ENCODE data around the gene AQP7. TPM values are rescaled to one million over a fixed set of nuclear protein-coding genes. Genes with fewer than 3 reads are reported as not detected.
"Not testable (repeated sequence)": the region's sequence is repeated elsewhere in the genome, so short reads cannot be mapped to it uniquely, and the experiment has no call there.

Gene AQP7
- total RNA-seq, 1 experiment from 2014 or later = not detected

DNA sequence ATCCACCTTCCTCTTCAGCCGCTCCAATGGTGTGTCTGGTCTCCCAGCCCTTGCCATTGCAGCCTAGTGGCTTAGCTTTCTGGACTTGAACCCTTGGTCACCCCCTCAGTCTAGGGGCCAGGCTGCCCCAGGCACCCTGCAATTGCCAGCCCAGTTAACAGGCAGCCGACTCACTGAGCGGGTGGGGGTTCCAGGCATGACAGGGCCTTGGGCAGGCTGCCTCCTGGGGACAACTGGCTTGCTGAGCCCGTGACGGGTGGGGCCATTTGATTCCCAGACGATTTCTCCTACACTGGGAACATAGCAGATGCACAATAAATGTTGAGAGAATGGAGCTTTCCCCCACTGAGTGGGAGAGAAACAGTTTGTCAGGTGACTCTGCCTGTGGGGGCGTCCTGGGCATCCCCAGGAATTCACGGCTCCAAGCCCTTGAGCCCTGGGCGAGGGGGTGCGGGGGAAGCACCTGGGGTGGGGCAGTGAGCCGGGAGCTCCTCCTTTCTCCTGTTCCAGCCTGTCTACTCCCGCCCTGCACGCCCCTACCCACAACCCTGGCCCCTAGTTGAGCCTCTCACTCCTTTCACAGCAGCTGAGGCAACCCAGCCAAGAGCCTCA is 12.6 kb upstream of the AQP7 start:
- Histone ChIP-seq H3K4me2 (ENCODE audit: low read depth, low read length, poor library complexity, severe bottlenecking) (no peak overlapping the region), H2AFZ (ENCODE audit: low read length) (no peak overlapping the region)

DNA sequence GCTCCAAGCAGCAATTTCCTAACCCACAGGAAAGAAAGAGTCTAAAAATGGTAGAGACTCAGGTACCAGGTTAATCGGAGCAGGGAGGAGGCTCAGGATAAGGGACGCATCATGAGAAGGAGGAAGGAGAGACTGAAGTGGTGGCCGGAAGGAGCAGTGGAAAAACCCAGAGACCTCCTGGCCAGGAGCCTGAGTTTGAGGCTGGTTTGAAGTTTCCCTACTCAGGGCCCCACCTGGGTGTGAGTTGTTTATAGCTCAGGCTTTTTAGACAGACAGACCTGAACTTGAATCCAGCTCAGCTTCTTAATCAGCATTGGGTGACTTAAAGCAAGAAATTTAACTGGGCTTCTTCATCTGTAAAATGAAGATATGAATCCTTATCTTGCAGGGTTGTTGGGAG is 11.9 kb upstream of the AQP7 start:
- no peak overlapping the region for H2AFZ ChIP-seq (ENCODE audit: low read length)
- H4K20me1 ChIP-seq (ENCODE audit: insufficient read depth, low read depth, low read length) = no peaks in the 10 kb centered on the region
- no peak overlapping the region for H3K4me3 ChIP-seq (ENCODE audit: low read length)
- no peak overlapping the region for H3K9ac ChIP-seq (ENCODE audit: low read length)
- DNase-seq = no peak
- H3K27me3 ChIP-seq (ENCODE audit: low read length) = no peaks in the 10 kb centered on the region
- H3K27ac ChIP-seq (ENCODE audit: low read length) = no peak overlapping the region
- H3K9me2 ChIP-seq (replicated peaks; ENCODE audit: insufficient read depth, low read length) = no peaks in the 10 kb centered on the region
- H3K79me2 ChIP-seq (ENCODE audit: low read length) = no peaks in the 10 kb centered on the region
- H3K9me3 ChIP-seq (ENCODE audit: low read length) = no peaks in the 10 kb centered on the region
- no peak overlapping the region for H3K4me2 ChIP-seq (ENCODE audit: low read depth, low read length, poor library complexity, severe bottlenecking)
- H3K4me1 ChIP-seq (ENCODE audit: low read length) = peaks cover 3% of the 10 kb centered on the region
- no peaks in the 10 kb centered on the region for H3K36me3 ChIP-seq (ENCODE audit: insufficient read depth, low read length)

More for the DNA sequence above, 12.6 kb upstream of the AQP7 start:
- peaks cover 3% of the 10 kb centered on the region for H3K4me1 ChIP-seq (ENCODE audit: low read length)
- no peaks in the 10 kb centered on the region for H3K9me3 ChIP-seq (ENCODE audit: low read length)
- H3K27ac ChIP-seq (ENCODE audit: low read length) = no peak overlapping the region
- H4K20me1 ChIP-seq (ENCODE audit: insufficient read depth, low read depth, low read length) = no peaks in the 10 kb centered on the region
- no peaks in the 10 kb centered on the region for H3K36me3 ChIP-seq (ENCODE audit: insufficient read depth, low read length)
- DNase-seq = no peak
- H3K9me2 ChIP-seq (replicated peaks; ENCODE audit: insufficient read depth, low read length) = no peaks in the 10 kb centered on the region
- H3K79me2 ChIP-seq (ENCODE audit: low read length) = no peaks in the 10 kb centered on the region
- H3K4me3 ChIP-seq (ENCODE audit: low read length) = no peak overlapping the region
- H3K9ac ChIP-seq (ENCODE audit: low read length) = no peak overlapping the region
- no peaks in the 10 kb centered on the region for H3K27me3 ChIP-seq (ENCODE audit: low read length)

DNA sequence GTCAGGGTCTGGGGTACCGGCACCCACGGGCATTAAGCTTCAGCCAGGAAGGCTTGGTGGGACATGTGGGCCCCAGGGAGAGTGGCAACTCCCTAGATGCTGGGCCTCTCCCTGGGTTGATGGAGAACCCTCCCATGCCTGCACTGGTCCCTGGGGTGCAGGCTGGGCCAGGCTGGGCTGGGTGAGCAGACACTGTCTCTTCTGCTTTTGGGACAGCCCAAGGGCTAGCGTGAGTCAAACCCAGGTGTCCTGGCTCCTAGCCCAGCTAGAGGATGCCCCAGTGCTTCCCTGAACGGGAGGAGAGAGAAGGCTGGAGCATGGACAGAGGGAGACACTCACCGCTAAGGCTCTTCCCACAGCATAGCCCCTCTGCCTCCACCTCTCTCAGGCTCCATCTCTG is 5.7 kb upstream of the AQP7 start:
- Histone ChIP-seq H3K79me2 (ENCODE audit: low read length) (no peaks in the 10 kb centered on the region), H2AFZ (ENCODE audit: low read length) (no peak overlapping the region), H3K4me3 (ENCODE audit: low read length) (no peak overlapping the region), H3K4me2 (ENCODE audit: low read depth, low read length, poor library complexity, severe bottlenecking) (no peak overlapping the region), H3K9me3 (ENCODE audit: low read length) (no peaks in the 10 kb centered on the region), H3K9ac (ENCODE audit: low read length) (no peak overlapping the region), H3K36me3 (ENCODE audit: insufficient read depth, low read length) (no peaks in the 10 kb centered on the region), H3K27ac (ENCODE audit: low read length) (no peak overlapping the region), H4K20me1 (ENCODE audit: insufficient read depth, low read depth, low read length) (no peaks in the 10 kb centered on the region), H3K27me3 (ENCODE audit: low read length) (no peaks in the 10 kb centered on the region), H3K4me1 (ENCODE audit: low read length) (peaks cover 2% of the 10 kb centered on the region; the same call in 1 of the 2 replicates), H3K9me2 (replicated peaks; ENCODE audit: insufficient read depth, low read length) (no peaks in the 10 kb centered on the region)
- no peak for DNase-seq

DNA sequence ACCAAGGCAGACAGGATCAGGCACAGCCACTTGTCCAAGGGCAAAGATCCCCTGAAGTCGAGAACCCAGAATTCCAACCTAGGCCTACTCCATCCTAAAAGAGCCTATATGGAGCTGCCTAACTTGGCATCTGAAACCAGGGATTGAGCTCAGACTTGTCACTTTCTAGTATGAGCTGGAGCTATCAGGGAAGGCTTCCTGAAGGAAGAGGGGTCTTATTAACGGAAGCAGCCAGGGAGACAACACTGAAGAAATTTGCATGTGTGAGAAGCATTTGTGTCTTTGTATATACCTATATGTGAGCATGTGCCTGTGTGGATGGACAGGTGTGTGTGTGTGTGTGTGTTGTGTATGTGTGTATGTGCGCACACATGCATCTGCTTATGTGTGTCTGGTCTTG is 4.7 kb upstream of the AQP7 start:
- H3K4me2 ChIP-seq (ENCODE audit: low read depth, low read length, poor library complexity, severe bottlenecking) = no peak overlapping the region
- H3K27ac ChIP-seq (ENCODE audit: low read length) = no peak overlapping the region
- no peak for DNase-seq
- H3K36me3 ChIP-seq (ENCODE audit: insufficient read depth, low read length) = no peaks in the 10 kb centered on the region
- no peak overlapping the region for H3K4me3 ChIP-seq (ENCODE audit: low read length)
- no peaks in the 10 kb centered on the region for H3K9me2 ChIP-seq (replicated peaks; ENCODE audit: insufficient read depth, low read length)
- peaks cover 2% of the 10 kb centered on the region; the same call in 1 of the 2 replicates for H3K4me1 ChIP-seq (ENCODE audit: low read length)
- H3K79me2 ChIP-seq (ENCODE audit: low read length) = no peaks in the 10 kb centered on the region
- H3K9ac ChIP-seq (ENCODE audit: low read length) = no peak overlapping the region
- H4K20me1 ChIP-seq (ENCODE audit: insufficient read depth, low read depth, low read length) = no peaks in the 10 kb centered on the region
- no peaks in the 10 kb centered on the region for H3K27me3 ChIP-seq (ENCODE audit: low read length)
- H3K9me3 ChIP-seq (ENCODE audit: low read length) = no peaks in the 10 kb centered on the region
- no peak overlapping the region for H2AFZ ChIP-seq (ENCODE audit: low read length)

DNA sequence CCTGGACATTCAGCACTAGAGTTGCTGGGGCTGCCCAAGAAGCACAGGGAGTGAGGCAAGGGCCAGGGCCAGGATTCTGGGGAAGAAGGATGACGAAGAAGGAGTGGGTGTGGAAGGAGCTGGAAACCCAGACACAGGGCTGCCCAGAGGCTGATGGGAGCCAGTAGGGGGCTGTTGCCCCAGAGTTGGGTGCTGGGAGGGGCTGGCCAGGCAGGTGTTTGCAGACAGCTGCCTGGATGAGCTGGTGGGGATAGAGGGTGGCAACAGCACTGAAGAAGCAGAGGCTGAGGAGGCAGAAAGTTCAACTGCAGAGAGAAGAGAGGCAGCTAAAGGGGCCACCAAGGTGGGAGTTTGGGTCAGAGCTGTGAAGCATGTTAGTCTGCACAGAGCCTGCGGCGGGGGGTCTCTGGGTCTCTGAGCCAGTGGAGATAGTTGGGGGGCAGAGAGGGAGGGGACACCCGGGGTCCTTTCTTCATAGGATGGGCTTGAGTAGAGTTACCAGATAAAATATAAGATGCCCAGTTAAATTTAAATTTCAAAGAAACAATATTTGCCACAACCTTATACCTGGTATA is 2.5 kb upstream of the AQP7 start:
- Histone ChIP-seq H3K9me2 (replicated peaks; ENCODE audit: insufficient read depth, low read length) (no peaks in the 10 kb centered on the region), H2AFZ (ENCODE audit: low read length) (no peak overlapping the region), H3K36me3 (ENCODE audit: insufficient read depth, low read length) (no peaks in the 10 kb centered on the region), H3K27me3 (ENCODE audit: low read length) (no peaks in the 10 kb centered on the region), H3K79me2 (ENCODE audit: low read length) (no peaks in the 10 kb centered on the region), H3K9ac (ENCODE audit: low read length) (no peak overlapping the region), H3K27ac (ENCODE audit: low read length) (no peak overlapping the region), H3K9me3 (ENCODE audit: low read length) (no peaks in the 10 kb centered on the region), H3K4me3 (ENCODE audit: low read length) (no peak overlapping the region), H3K4me1 (ENCODE audit: low read length) (peaks cover 2% of the 10 kb centered on the region; the same call in 1 of the 2 replicates), H4K20me1 (ENCODE audit: insufficient read depth, low read depth, low read length) (no peaks in the 10 kb centered on the region), H3K4me2 (ENCODE audit: low read depth, low read length, poor library complexity, severe bottlenecking) (no peak overlapping the region)
- DNase-seq = no peak

DNA sequence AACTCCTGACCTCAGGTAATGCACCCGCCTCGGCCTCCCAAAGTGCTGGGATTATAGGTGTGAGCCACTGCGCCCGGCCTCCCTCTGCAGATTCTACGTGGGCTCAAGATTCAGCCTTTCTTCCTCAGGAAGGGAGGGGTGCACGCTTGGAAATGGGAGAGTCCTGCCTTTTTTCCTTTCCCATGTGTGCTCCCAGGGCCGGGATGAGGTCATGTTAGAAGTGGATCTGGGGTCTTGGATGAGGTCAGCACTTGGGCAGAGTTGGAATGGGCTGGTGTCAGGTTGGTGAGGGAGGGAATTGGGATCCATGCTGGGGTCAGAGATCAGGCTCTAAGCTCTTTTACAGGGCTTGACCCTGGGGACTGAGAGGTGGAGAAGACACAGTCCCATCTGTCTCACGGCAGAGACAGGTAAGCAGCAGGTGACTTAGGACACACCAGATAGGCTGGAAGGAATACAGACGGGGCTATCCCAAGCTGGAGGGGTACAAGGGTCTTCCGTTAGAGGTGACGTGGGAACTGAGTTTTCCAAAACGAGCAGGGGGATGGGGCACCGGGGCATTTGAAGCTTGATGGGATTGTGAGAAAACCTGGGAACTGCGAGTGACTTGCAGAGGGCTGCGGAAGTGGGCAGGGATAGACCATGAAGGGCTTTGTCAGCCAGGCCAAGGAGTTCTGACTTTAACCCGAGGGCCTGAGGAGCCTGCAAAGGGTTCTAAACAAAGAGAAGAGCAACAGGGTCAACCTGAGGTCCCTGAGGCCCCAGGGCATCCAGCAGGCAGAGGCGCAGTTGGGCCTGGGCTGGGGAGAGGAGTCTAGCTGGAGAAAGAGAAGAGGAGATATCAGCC is 1.8 kb upstream of the AQP7 start:
- H3K9me3 ChIP-seq (ENCODE audit: low read length) = no peaks in the 10 kb centered on the region
- no peak overlapping the region for H3K4me2 ChIP-seq (ENCODE audit: low read depth, low read length, poor library complexity, severe bottlenecking)
- H3K9ac ChIP-seq (ENCODE audit: low read length) = no peak overlapping the region
- H3K36me3 ChIP-seq (ENCODE audit: insufficient read depth, low read length) = no peaks in the 10 kb centered on the region
- DNase-seq = no peak
- no peak overlapping the region for H2AFZ ChIP-seq (ENCODE audit: low read length)
- no peaks in the 10 kb centered on the region for H3K27me3 ChIP-seq (ENCODE audit: low read length)
- H4K20me1 ChIP-seq (ENCODE audit: insufficient read depth, low read depth, low read length) = no peaks in the 10 kb centered on the region
- no peak overlapping the region for H3K4me3 ChIP-seq (ENCODE audit: low read length)
- no peaks in the 10 kb centered on the region for H3K79me2 ChIP-seq (ENCODE audit: low read length)
- no peaks in the 10 kb centered on the region for H3K9me2 ChIP-seq (replicated peaks; ENCODE audit: insufficient read depth, low read length)
- H3K4me1 ChIP-seq (ENCODE audit: low read length) = peaks cover 2% of the 10 kb centered on the region; the same call in 1 of the 2 replicates
- no peak overlapping the region for H3K27ac ChIP-seq (ENCODE audit: low read length)

DNA sequence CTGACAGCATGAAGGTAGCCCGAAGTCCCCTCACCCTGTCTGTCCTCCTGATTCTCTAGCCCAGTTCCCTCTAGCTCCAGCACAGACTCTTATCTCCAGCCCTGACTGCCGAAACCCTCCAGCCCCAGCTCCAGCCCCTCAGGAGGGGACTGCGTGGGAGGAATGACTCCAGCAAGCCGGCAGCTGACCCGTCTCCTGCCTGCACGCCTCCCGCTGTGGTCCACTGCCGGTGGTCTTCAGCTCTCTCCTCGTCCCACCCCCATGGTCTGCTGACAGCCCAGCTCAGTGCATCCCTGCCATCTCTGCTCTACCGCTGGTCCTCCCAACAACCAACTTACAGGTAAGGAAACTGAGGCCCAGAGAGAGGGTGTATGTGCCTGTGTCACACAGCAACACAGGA is 559 bp downstream of the AQP7 start:
- H3K27me3 ChIP-seq (ENCODE audit: low read length); H3K9me2 ChIP-seq (replicated peaks; ENCODE audit: insufficient read depth, low read length); H3K4me2 ChIP-seq (ENCODE audit: low read depth, low read length, poor library complexity, severe bottlenecking); H3K4me1 ChIP-seq (ENCODE audit: low read length); H3K27ac ChIP-seq (ENCODE audit: low read length); H3K9me3 ChIP-seq (ENCODE audit: low read length); DNase-seq; H3K9ac ChIP-seq (ENCODE audit: low read length); H3K4me3 ChIP-seq (ENCODE audit: low read length); H3K79me2 ChIP-seq (ENCODE audit: low read length); H3K36me3 ChIP-seq (ENCODE audit: insufficient read depth, low read length); H2AFZ ChIP-seq (ENCODE audit: low read length); H4K20me1 ChIP-seq (ENCODE audit: insufficient read depth, low read depth, low read length): not testable (repeated sequence)

DNA sequence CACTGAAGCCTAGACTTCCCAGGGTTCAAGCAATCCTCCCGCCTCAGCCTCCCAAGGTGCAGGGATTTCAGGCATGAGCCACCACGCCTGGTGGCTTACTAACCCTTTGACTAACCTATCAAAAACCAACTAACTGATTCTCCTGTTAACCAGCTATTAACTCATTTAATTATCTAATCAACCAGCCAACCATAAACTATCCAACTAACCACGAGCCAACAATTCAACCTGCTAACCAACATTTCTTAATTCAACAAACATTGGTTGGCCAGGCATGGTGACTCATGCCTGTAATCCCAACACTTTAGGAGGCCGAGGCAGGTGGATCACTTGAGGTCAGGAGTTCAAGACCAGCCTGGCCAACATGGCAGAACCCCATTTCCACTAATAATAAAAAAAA is 3.3 kb downstream of the AQP7 start:
- H3K27me3 ChIP-seq (ENCODE audit: low read length); H3K4me1 ChIP-seq (ENCODE audit: low read length); H3K4me3 ChIP-seq (ENCODE audit: low read length); H3K9me2 ChIP-seq (replicated peaks; ENCODE audit: insufficient read depth, low read length); H3K9me3 ChIP-seq (ENCODE audit: low read length); H2AFZ ChIP-seq (ENCODE audit: low read length); H4K20me1 ChIP-seq (ENCODE audit: insufficient read depth, low read depth, low read length); H3K79me2 ChIP-seq (ENCODE audit: low read length); H3K36me3 ChIP-seq (ENCODE audit: insufficient read depth, low read length); H3K4me2 ChIP-seq (ENCODE audit: low read depth, low read length, poor library complexity, severe bottlenecking); H3K9ac ChIP-seq (ENCODE audit: low read length); DNase-seq; H3K27ac ChIP-seq (ENCODE audit: low read length): not testable (repeated sequence)

Data from Karpas-422 (cell line).